NCI-H1930 (cell line): ENCODE measurements around the gene ABCA1.
A peak's percentile ranks its signal among the peaks of the same experiment; 100 is the strongest.
"Not testable (repeated sequence)": the region's sequence is repeated elsewhere in the genome, so short reads cannot be mapped to it uniquely, and the experiment has no call there.

Source experiments
- DNase-seq, 2 experiments: peaks; one replicate each; lab custom pipeline; 2025; lab: John Stamatoyannopoulos, UW

ABCA1 gene

DNA sequence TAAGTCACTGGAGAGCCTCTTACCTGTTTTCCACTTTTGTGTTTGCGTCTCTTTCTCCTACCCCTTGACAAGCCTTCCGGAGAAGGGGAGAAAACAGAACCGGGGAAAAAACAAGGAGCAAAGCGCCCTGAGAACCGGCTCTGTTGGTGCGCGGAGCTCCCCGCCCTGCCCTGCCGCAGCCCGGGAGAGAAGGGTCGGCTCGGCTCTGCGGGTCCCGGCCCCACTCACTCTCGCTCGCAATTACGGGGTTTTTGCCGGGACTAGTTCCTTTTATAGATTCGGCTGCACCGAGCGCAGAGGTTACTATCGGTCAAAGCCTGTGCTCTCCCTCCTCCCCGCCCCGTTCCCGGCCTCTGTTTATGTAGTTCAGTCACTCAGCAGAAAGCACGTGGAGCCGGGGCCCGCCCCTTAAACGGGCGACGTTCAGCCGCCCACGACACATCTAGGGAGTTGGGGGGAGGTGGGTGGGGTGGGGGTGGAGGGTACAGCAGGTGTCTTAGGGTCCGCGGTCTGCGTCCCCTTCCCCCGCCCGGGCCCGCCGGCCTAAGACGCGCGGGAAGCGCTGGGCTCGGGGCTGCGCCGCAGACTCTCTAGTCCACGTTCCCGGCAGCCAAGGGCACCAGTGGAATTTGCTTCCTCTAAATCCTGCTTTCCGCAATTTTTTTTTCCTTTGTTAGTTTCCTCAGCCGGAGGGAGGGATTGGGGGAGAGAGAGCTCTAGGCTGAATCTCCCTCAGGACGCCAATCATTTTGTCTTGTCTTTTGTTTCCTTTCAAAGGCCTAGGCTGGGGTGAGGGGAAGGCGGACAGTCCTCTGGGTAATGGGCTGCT lies at the start of gene ABCA1:
Gene ABCA1, minus strand, starts transcription at position 244 of the 829 bp plus-strand sequence. CDS start 24,476 bp downstream, outside the sequence.
- DNase-seq: no peak

DNA sequence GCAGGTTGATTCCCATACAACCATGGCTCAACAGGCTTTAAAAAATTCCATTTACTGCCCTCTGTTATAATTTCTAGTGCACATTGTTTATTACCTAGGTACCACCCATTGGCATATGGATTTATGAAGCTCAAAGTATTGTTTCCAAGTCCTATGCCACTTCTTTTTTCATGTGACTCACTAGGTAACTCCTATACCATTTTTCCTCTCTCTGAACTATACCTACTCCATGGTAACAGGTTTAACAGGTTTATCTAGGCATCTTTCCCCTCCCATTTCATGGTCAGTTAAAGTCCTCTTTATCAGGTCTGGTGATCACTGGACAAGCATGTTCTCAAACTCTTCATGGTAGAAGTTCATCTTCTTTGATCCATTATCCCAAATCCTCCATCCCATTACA lies 49.6 kb upstream of the ABCA1 start:
- DNase-seq: no peak

- DNase-seq: no peak
Observed at GRCh38 chr9:104977168-104977567, 49.2 kb upstream of the ABCA1 start.

- not testable (repeated sequence) for DNase-seq
Observed at GRCh38 chr9:104975966-104976595, 48.1 kb upstream of the ABCA1 start.

GRCh38 chr9:104974053-104974962 lies 46.4 kb upstream of the ABCA1 start:
- no peak for DNase-seq

DNA sequence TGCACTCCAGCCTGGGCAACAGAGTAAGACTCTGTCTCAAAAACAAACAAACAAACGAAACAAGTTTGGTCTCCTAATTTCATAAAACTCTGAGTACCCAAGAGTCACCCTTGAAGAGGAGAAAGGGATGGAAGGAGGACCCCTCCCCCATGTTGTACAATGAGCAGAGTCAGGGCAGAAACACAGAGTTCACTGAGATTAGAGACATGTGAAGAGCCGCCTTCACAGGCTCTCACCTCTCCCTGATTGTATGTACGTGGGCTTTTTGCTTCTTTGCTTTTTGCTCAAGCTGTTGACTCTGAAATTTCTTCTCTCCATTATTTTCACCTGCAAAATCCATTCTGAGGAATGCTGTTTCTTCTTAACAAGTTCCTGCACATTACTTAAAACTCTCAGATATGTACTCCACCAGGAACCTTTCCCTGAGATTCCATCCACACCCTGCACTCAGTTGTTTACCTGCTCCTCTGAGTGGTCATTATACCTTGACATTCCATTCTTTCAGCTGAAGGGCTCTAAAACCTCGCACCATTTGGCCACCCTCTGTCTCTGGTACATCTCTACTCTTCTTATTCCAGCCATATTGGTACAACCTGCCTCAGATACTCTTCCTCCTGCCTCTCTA lies 44.4 kb upstream of the ABCA1 start:
- DNase-seq: no peak

DNA sequence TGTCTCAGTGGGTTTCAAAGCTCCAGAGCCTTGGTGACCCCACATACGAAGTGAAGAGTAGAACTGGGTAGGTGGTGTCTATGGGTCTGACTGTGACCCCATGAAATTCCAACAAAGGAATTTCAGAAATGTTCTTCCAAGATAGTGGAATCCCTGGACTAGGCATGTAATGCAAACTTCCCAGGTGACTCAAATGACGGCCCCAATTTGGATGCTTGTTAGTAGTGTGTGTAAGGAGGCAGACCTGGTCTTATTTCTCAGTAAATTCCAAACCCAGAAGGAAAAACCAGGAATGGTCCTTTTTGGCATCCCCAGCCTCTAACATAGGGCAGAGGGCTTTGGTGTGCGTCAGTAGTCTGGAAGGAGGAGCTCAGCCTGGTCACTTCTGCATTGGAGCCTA lies 43.6 kb upstream of the ABCA1 start:
- DNase-seq: no peak

DNA sequence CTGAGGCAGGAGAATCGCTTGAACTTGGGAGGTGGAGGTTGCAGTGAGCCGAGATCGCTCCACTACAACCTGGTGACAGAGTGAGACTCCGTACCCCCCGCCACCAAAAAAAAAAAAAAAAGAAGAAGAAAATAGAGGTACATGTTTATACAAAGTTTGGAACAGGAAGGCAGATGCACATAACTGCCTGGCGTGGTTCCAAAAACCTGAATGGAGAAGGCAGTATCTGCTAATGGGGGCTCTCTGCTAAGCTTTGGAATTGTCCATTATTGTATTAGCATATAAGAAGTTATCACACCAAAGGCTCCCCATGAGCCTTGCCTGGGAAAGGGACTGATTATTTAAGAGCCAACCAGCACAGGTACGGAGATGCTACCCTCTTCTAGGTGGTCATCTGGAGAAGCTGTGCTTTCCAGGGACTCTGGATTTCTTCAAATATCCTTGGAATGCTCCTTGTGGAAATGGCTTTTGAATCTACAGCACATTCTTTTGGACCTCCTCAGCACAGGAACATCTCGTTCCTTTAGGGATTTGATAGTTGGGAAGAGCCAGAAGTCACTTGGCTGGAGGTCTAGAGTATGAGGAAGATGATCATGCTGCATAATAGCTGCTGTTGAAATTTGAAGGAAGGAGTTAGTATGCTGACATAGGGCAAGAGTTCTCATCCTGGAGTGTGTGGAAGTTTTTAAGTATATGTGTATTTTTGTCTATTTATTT lies 42.5 kb upstream of the ABCA1 start:
- DNase-seq: no peak

DNA sequence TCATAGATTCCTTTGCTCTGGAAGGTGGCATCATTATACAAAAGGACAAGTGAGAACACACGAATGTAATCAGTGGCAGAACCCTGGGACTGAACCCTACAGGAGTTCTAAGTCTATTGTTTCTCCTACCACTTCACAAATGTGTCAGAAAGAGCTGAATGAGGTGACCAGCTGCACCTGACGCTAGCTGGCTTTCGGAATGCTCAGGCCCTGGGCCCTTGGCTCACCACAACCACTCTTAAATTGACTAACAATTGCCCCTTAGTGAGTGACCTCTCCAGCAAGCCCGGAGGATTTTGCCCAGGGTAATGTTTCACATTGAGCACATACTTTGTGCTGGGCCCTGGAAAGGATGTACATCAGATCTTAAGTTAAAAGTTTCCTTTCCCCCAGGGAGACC lies 41.2 kb upstream of the ABCA1 start:
- DNase-seq: no peak

DNA sequence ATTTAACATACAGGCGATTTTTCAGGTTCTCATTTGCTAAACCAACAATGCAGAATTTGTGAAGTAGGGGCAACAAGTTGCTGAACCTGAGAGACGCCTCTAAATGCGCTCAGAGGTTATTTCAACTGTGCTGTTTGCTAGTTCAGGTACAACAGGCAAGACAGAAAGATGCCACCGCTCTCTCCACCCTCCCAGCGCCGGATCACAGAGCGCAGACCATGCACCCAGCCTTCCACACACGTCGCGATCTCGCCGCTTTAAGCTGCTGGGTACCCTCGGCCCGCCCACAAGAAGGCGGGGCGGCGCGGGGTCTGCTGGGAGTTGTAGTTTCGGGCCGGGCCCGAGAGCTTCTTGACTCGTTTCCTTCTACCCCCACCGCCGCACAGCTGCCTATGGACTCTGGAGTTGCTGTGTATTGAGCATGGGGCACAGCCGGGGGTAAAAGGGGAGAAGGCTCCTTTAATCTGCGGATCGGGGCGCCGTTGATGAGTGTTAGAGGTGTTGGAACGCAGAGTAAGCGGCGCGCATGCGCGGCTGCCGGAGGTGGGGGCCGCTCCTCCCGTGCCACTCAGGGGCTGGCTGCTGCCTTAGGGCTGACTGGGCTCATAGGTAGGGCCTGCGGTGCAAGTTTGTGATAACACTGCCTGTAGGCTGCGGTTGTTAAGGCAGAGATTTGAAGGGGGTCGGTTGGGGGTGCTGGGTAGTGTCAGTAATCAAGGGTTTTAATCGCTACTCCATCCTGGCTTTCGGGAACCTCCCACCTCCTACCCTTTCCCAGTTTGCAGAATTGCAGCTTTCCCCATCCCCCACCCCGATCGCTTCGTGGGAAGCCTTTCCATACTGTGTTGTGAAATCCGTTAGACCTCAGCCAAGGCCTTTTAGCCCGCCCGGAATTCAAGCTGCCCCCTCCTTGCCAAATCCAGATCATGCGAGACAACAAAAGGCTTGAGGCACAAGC lies 40.3 kb upstream of the ABCA1 start:
- peak; percentile 78 to 81 for DNase-seq

GRCh38 chr9:104963076-104963475 lies 35.1 kb upstream of the ABCA1 start:
- DNase-seq: no peak

DNA sequence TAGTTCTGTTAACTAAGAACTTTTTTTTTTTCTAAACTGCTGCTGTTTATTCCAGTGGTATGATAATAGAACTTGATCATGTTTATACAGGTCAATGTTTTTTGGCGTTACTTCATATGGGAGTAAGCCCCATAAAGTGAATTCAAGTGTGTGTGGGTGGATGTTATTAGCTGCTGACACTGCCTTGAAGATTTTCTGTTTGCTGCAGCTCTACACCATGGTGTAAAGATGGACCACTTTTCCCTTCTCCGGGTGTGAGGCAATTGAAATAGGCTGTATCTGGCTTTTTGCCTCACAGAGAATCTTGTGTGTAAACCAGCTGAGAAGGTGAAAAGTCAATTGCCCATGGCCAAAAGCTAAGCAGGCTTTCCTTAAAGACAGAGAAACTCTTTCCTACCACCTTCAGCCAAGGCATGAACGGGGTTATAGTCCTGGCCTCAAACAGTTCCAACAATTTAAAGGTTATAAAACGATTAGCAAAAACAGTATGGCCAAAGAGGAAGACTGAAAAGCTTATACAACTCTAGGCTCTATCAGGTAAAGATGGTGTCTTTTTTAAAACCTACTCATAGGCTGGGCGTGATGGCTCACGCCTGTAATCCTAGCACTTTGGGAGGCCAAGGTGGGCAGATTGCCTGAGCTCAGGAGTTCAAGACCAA lies 33.9 kb upstream of the ABCA1 start:
- DNase-seq: no peak

DNA sequence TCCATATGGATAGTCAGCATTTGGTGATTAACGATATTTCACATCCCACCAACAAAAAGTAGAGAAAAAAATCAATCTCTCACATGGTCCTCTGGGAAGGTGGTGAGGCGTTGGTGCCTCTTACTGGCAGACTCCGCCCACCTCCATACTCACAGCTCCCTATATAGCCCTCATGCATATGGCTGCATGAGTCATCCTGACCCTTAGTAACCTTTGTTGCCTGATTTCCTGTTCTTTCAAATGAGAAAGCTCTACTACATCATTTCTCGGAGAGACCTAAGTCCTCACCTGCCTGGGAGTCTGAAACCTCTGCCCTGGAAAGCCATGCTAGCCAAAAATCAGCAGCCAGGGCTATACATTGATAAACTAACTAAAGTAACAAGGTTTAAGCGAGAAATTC lies 33.3 kb upstream of the ABCA1 start:
- DNase-seq: no peak

GRCh38 chr9:104960662-104961061 lies 32.7 kb upstream of the ABCA1 start:
- no peak for DNase-seq

DNA sequence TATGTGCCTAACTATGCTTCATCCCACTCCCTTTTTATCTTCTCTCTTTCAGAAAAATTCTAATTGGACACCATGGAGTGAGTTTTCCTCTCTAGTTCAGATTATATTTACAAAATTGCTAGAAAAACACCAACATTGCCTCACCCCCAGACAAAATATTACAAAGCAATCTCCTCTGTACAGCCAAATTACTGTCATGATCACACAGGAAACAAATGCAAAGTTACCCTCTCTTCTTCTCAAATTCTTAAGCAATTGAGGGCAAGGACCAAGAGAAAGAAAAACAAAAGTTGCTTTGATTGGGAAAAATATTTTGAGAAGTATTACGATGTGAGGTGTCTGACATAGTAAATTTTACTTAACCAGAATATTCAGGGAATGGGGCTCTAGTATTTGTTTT lies 30.8 kb upstream of the ABCA1 start:
- no peak for DNase-seq

DNA sequence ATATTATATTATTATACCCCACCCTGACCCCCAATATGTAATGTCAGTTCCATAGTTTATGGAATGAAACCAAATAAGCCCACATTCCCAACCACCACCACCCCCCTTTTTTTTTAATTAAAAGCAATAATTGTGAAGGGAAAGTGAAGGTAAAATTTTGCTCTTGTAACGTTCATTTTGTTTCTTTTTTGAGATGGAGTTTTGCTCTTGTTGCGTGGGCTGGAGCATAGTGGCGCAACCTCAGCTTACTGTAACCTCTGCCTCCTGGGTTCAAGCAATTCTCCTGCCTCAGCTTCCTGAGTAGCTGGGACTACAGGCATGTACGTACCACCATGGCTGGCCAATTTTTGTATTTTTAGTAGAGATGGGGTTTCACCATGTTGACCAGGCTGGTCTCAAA lies 30.1 kb upstream of the ABCA1 start:
- not testable (repeated sequence) for DNase-seq

GRCh38 chr9:104951487-104951886 lies 23.5 kb upstream of the ABCA1 start:
- DNase-seq: no peak

DNA sequence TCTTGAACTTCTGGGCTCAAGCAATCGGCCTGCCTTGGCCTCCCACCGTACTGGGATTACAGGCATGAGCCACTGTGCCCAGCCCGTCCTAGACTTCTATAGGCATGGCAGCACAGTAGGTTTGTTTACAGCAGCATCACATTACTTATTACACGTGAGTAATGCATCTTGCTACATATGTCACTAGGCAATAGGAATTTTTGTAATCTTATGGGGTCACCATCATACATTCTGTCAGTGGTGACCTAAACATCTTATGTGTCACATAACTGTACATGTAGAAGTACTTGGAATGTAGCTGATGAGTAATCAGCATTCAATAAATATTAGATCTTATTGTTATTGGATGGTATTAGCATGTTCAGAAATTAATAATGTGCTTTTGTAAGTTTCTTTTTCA lies 22.9 kb upstream of the ABCA1 start:
- DNase-seq: no peak

DNA sequence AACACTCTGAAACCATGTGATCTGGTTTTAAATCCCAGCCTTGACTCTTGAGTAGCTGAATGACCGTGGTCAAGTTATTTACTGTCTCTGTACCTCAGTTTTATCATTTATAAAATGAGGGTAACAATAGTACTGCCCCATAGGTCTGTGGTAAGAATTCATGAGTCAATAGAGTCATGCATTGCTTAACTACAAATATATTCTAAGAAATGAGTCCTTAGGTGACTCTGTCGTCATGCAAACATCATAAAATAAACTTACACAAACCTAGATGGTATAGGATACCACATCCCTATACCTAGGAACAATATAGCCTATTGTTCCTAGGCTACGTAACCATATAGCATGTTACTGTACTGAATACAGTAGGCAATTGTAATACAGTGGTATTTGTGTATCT lies 20.3 kb upstream of the ABCA1 start:
- DNase-seq: no peak

GRCh38 chr9:104944871-104945270 lies 16.9 kb upstream of the ABCA1 start:
- DNase-seq: no peak
